Neural cell (in vitro differentiated cells): ENCODE measurements around the gene SP6. TPM values are rescaled to one million over a fixed set of nuclear protein-coding genes. Genes with fewer than 3 reads are reported as not detected.

ENCODE experiments used
- H2AFZ ChIP-seq: fragments of 200-600, 300-800 bp; sonication (generic), shearing (Covaris generic); 2 replicates; pipeline ENCODE4 v1.6.0; 2014; ENCODE audit warnings: low read depth, mild to moderate bottlenecking, antibody characterized with exemption, low read length, moderate library complexity
- H3F3A ChIP-seq: fragments of 200-600 bp; shearing (Covaris generic); 2 replicates; pipeline ENCODE4 v1.6.1; 2016; ENCODE audit warnings: mild to moderate bottlenecking, moderate library complexity, mixed read lengths, antibody characterized with exemption, low read length; ENCODE audit not compliant: insufficient read depth, poor library complexity, severe bottlenecking
- H3K27ac ChIP-seq: fragments of 200-600, 300-800 bp; sonication (generic), shearing (Covaris generic); 2 replicates; pipeline ENCODE4 v1.5.1; 2014; ENCODE audit warnings: mild to moderate bottlenecking, low read length, moderate library complexity
- H3K27me3 ChIP-seq: fragments of 300-800, 200-600 bp; sonication (generic), shearing (Covaris generic); 2 replicates; pipeline ENCODE4 v1.6.0; 2014; ENCODE audit warnings: mild to moderate bottlenecking, low read depth, low read length, moderate library complexity; ENCODE audit not compliant: insufficient read depth
- H3K36me3 ChIP-seq: fragments of 300-800, 200-600 bp; sonication (generic), shearing (Covaris generic); 2 replicates; pipeline ENCODE4 v1.5.1; 2014; ENCODE audit warnings: mild to moderate bottlenecking, antibody characterized with exemption, low read length, moderate library complexity; ENCODE audit not compliant: insufficient read depth
- H3K4me2 ChIP-seq: fragments of 300-800, 200-600 bp; sonication (generic), shearing (Covaris generic); 2 replicates; pipeline ENCODE4 v1.6.0; 2014; ENCODE audit warnings: mild to moderate bottlenecking, low read length
- H3K4me3 ChIP-seq: fragments of 300-800, 200-600 bp; sonication (generic), shearing (Covaris generic); 2 replicates; pipeline ENCODE4 v1.5.1; 2014; ENCODE audit warnings: mild to moderate bottlenecking, low read length, moderate library complexity
- H3K79me2 ChIP-seq: fragments of 200-600 bp; shearing (Covaris generic); replicated peaks from 2 replicates; pipeline ENCODE4 v1.6.0; 2014; ENCODE audit warnings: mild to moderate bottlenecking, low read length, moderate library complexity; ENCODE audit not compliant: insufficient read depth
- H3K9ac ChIP-seq: fragments of 300-800, 200-600 bp; sonication (generic), shearing (Covaris generic); 2 replicates; pipeline ENCODE4 v1.6.1; 2016; ENCODE audit warnings: mild to moderate bottlenecking, low read length, mixed read lengths
- H3K9me2 ChIP-seq: fragments of 200-600 bp; shearing (Covaris generic); 2 replicates; pipeline ENCODE4 v1.6.1; 2016; ENCODE audit warnings: mild to moderate bottlenecking, low read length, mixed read lengths; ENCODE audit not compliant: insufficient read depth
- H3K9me3 ChIP-seq: fragments of 200-600, 300-800 bp; sonication (generic), shearing (Covaris generic); 2 replicates; pipeline ENCODE4 v1.6.1; 2016; ENCODE audit warnings: mild to moderate bottlenecking, mixed run types, low read length, moderate library complexity, mixed read lengths
- H4K20me1 ChIP-seq: fragments of 200-600 bp; shearing (Covaris generic); 2 replicates; pipeline ENCODE4 v1.6.1; 2016; ENCODE audit warnings: mild to moderate bottlenecking, mixed run types; ENCODE audit not compliant: insufficient read depth
- EP300 ChIP-seq: fragments of 450-650 bp; conservative IDR thresholded peaks from 2 replicates; pipeline ENCODE4 v1.6.1; 2014; ENCODE audit warnings: antibody characterized with exemption, mild to moderate bottlenecking, moderate library complexity; ENCODE audit not compliant: poor library complexity, severe bottlenecking
- EZH2 ChIP-seq: fragments of 200-600, 300-800 bp; shearing (Covaris generic), sonication (generic); IDR thresholded peaks from 2 replicates; pipeline ENCODE4 v1.6.1; 2014; ENCODE audit warnings: antibody characterized with exemption, low read length, borderline replicate concordance, mild to moderate bottlenecking; ENCODE audit not compliant: insufficient read depth, poor library complexity, severe bottlenecking
- MXI1 ChIP-seq: fragments of 450-650 bp; conservative IDR thresholded peaks from 2 replicates; pipeline ENCODE4 v1.6.1; 2014; ENCODE audit warnings: antibody characterized with exemption, mild to moderate bottlenecking; ENCODE audit not compliant: poor library complexity, severe bottlenecking
- POLR2AphosphoS5 ChIP-seq: IDR thresholded peaks from 2 replicates; pipeline ENCODE4 v1.6.1; 2012
- RAD21 ChIP-seq: fragments of 450-650 bp; conservative IDR thresholded peaks from 2 replicates; pipeline ENCODE4 v1.6.1; 2014; ENCODE audit warnings: antibody characterized with exemption, mild to moderate bottlenecking, moderate library complexity
- SMC3 ChIP-seq: fragments of 450-650 bp; conservative IDR thresholded peaks from 2 replicates; pipeline ENCODE4 v1.6.1; 2014; ENCODE audit warnings: antibody characterized with exemption, mild to moderate bottlenecking, moderate library complexity; ENCODE audit not compliant: poor library complexity
- TAF1 ChIP-seq: IDR thresholded peaks from 2 replicates; pipeline ENCODE4 v1.6.1; 2012; ENCODE audit warnings: low read depth
- polyA plus RNA-seq: library from polyadenylated mRNA; depleted of rRNA; stranded (reverse); fragments of >200 nt; gene quantifications from 2 replicates; pipeline ENCODE4 v1.2.3, GENCODE V29; 2014
- TF ChIP-seq, protein P1 (sequence below): IDR thresholded peaks from 2 replicates; pipeline ENCODE4 v1.6.1; 2012; ENCODE audit warnings: borderline replicate concordance
- TF ChIP-seq, protein P2 (sequence below): fragments of 450-650 bp; IDR thresholded peaks from 2 replicates; pipeline ENCODE4 v1.5.1; 2014; ENCODE audit warnings: antibody characterized with exemption, mild to moderate bottlenecking, moderate library complexity; ENCODE audit not compliant: poor library complexity, severe bottlenecking

The SP6 gene
- polyA plus RNA-seq, 1 donor from 2014 or later, result 0.42 TPM

GRCh38 chr17:47896672-47897490, 45.9 kb upstream of the SP6 start:
- Histone ChIP-seq H3F3A (no peaks in the 10 kb centered on the region), H3K9me3 (no peaks in the 10 kb centered on the region), H3K79me2 (peaks cover 13% of the 10 kb centered on the region), H3K36me3 (no peaks in the 10 kb centered on the region), H3K4me3 (peak overlapping the region; percentile 90), H3K9me2 (no peaks in the 10 kb centered on the region), H2AFZ (peak overlapping the region; percentile 84), H4K20me1 (no peaks in the 10 kb centered on the region), H3K27me3 (no peaks in the 10 kb centered on the region), H3K27ac (peak overlapping the region; percentile 88), H3K9ac (peak overlapping the region; percentile 90), H3K4me2 (peak overlapping the region; percentile 89)
- TF ChIP-seq MXI1 (no peak), POLR2AphosphoS5 (no peak), TAF1 (no peak), EZH2 (no peak), RAD21 (no peak), SMC3 (no peak), EP300 (no peak)
- TF ChIP-seq, protein P1, sequence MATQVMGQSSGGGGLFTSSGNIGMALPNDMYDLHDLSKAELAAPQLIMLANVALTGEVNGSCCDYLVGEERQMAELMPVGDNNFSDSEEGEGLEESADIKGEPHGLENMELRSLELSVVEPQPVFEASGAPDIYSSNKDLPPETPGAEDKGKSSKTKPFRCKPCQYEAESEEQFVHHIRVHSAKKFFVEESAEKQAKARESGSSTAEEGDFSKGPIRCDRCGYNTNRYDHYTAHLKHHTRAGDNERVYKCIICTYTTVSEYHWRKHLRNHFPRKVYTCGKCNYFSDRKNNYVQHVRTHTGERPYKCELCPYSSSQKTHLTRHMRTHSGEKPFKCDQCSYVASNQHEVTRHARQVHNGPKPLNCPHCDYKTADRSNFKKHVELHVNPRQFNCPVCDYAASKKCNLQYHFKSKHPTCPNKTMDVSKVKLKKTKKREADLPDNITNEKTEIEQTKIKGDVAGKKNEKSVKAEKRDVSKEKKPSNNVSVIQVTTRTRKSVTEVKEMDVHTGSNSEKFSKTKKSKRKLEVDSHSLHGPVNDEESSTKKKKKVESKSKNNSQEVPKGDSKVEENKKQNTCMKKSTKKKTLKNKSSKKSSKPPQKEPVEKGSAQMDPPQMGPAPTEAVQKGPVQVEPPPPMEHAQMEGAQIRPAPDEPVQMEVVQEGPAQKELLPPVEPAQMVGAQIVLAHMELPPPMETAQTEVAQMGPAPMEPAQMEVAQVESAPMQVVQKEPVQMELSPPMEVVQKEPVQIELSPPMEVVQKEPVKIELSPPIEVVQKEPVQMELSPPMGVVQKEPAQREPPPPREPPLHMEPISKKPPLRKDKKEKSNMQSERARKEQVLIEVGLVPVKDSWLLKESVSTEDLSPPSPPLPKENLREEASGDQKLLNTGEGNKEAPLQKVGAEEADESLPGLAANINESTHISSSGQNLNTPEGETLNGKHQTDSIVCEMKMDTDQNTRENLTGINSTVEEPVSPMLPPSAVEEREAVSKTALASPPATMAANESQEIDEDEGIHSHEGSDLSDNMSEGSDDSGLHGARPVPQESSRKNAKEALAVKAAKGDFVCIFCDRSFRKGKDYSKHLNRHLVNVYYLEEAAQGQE, result no peak
- TF ChIP-seq, protein P2, sequence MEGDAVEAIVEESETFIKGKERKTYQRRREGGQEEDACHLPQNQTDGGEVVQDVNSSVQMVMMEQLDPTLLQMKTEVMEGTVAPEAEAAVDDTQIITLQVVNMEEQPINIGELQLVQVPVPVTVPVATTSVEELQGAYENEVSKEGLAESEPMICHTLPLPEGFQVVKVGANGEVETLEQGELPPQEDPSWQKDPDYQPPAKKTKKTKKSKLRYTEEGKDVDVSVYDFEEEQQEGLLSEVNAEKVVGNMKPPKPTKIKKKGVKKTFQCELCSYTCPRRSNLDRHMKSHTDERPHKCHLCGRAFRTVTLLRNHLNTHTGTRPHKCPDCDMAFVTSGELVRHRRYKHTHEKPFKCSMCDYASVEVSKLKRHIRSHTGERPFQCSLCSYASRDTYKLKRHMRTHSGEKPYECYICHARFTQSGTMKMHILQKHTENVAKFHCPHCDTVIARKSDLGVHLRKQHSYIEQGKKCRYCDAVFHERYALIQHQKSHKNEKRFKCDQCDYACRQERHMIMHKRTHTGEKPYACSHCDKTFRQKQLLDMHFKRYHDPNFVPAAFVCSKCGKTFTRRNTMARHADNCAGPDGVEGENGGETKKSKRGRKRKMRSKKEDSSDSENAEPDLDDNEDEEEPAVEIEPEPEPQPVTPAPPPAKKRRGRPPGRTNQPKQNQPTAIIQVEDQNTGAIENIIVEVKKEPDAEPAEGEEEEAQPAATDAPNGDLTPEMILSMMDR, result no peak

DNA sequence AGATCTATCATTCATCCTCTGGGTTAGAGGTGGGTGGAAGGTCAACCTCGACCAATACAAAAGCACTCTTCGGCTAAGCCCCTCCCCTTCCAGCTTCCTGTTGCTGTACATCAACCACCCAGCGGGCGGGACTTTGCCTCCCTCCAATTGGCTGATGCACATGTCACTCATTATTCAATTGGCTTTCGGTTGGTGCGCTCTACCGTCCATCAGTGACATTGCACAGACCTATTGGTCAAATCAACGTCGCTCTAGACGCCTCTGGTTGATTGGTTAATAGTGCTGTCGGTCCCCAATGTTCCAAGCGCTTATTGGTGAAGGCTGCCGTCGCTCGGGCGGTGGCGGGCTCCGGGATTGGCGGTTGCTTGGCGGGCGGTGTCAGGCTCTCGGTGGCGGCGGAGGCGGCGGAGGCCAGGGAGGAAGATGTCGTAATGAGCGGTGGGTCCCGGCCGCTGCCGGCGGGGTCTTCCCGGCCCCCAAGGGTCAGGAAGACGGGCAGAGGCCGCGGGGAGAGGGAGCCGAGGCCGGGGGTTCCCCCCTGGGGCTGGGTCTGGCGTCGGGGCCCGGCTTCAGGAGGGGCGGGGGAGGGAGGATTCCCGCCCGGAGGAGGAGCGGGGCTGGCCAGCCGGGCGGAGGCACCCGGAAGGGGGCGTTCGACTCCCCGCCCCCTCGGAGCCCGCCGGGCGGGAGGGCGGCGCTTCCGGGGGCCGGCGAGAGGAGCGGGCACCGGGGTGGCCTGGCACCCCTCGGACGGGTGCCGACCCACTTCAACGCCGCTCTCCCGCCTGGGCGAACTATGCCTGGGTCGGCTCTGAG, 45.1 kb upstream of the SP6 start, which contains the start of gene SP2:
Gene SP2 (plus strand): TSS at position 381 of the 816 bp plus-strand sequence. CDS start 51 bp downstream, at position 432.
- no peaks in the 10 kb centered on the region for H3F3A ChIP-seq
- no peaks in the 10 kb centered on the region for H3K27me3 ChIP-seq
- no peaks in the 10 kb centered on the region for H3K9me2 ChIP-seq
- H3K9me3 ChIP-seq, result no peaks in the 10 kb centered on the region
- H3K36me3 ChIP-seq, result no peaks in the 10 kb centered on the region
- H3K9ac ChIP-seq, result peak within 1 kb of the TSS; percentile 90
- peak within 1 kb of the TSS; percentile 89 for H2AFZ ChIP-seq
- H3K4me3 ChIP-seq, result peak within 1 kb of the TSS; percentile 90
- peaks cover 13% of the 10 kb centered on the region for H3K79me2 ChIP-seq
- TF ChIP-seq, protein P1, result peak; percentile 66
- TF ChIP-seq EZH2, result no peak
- TF ChIP-seq, protein P2, result peak; percentile 65
- TF ChIP-seq EP300, result peak; percentile 18
- TF ChIP-seq TAF1, result peak; percentile 61
- TF ChIP-seq POLR2AphosphoS5, result peak; percentile 89
- peak; percentile 26 for TF ChIP-seq RAD21
- peak; percentile 37 for TF ChIP-seq SMC3
- peak; percentile 78 for TF ChIP-seq MXI1
- no peaks in the 10 kb centered on the region for H4K20me1 ChIP-seq
- peak within 1 kb of the TSS; percentile 89 for H3K4me2 ChIP-seq
- peak within 1 kb of the TSS; percentile 88 for H3K27ac ChIP-seq
